NCI-H1436 (cell line): ENCODE measurements around the gene DNHD1.

Experiments
- DNase-seq: peaks from one replicate; lab custom pipeline; 2025; lab: John Stamatoyannopoulos, UW

DNHD1 gene

GRCh38 chr11:6563121-6563619 is 66.1 kb downstream of the DNHD1 start:
- no peak for DNase-seq

GRCh38 chr11:6563667-6564066 is 66.6 kb downstream of the DNHD1 start:
- DNase-seq, result no peak

DNA sequence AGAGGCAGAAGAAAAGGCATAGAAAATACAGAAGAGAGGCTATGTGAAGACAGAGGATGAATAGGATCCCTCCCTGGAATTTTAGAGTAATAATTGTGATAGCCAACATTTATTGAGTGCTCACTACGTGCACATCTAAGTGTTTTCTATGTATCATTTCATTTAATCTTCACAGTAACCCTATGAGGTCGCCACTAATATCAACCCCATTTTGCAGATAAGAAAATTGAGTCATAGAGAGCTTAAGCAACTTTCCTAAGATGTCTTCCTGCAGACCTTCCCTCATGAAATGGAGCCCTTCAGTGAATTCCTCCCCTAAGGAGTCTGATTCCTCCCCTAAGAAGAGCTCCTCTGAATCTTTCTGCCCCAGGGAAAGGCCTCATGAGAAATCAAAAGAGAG is 68.2 kb downstream of the DNHD1 start:
- no peak for DNase-seq

DNA sequence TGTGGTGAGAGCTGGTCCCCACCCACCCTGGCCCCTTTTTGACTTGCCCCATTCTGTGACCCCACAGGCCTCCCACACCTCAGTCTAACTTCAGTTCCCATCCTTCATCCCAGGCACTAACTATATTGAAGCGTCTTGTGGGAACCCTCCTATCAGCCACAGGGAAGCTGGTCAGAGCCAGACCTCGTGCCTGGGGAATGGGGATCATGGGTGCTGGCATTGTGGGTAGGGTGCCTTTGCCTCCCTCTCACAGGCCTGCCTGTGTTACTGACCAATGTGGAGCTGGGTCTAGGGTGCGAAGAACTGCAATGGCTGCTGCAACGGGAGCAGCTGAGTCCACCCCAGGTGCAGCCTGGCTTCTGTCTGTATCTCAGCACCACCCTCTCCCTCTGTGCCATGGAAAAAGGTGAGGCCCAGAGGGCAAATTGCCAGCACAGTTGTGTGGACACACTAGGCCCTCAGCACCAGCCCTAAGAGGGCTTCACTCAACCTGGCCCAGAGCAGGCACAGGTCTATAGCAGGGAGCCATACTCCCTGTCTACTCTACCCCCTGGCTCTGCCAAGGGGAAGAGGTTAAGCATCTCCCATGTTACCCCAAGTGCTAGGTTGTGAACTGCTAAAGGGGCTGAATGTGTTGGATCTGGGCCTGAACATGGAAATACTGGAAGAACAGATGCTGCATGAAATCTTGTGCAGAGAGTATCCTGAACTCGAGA is 69.1 kb downstream of the DNHD1 start:
- DNase-seq, result no peak

DNA sequence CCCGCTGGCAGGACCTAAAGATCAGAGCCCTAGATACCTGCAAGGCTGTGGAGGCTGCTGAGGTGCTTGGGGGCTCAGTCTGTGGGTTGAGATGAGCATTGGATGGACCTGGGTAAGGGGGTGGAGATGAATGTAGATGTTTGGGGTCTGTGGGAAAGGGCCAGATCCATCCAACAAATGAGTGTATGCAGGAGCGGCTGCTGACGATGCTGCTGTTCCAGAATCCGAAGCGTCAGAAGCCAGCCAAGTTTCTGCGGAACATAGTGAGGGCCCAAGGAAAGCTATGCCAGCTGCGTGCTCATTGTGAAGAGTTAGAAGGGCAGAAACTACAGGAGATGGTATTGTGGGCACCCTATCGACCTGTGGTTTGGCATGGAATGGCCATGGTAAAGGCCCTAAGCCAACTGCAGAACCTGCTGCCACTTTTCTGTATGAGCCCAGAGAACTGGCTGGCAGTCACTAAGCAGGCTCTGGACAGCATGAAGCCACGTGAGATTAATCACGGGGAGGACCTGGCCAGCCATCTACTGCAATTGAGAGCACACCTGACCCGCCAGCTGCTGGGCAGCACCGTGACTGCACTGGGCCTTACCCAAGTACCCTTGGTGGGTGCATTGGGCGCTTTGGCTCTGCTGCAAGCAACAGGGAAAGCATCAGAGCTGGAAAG is 69.8 kb downstream of the DNHD1 start:
- DNase-seq, result no peak

- no peak for DNase-seq
Observed at GRCh38 chr11:6567371-6567745, 70.3 kb downstream of the DNHD1 start.

- no peak for DNase-seq
Observed at GRCh38 chr11:6568191-6568918, 71.3 kb downstream of the DNHD1 start.

DNA sequence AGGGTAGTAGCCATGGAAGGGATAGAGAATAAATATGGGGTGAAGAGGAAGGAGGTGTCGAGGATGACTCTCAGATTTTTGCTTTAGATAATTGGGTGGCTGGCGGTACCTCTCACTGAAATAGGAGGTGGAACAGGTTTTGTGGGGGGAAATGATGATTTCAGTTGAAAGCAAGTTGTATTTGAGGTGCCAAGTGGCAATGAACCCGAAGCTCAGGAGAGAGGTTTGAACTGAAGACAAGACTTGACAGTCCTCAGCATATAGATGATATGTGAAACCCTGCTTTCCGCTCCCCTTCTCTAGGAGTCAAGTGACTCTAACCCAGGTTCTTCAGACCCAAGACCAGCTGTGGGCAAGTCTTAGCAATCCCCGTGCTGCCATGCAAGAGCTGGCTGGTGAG is 72.6 kb downstream of the DNHD1 start:
- DNase-seq, result no peak

DNA sequence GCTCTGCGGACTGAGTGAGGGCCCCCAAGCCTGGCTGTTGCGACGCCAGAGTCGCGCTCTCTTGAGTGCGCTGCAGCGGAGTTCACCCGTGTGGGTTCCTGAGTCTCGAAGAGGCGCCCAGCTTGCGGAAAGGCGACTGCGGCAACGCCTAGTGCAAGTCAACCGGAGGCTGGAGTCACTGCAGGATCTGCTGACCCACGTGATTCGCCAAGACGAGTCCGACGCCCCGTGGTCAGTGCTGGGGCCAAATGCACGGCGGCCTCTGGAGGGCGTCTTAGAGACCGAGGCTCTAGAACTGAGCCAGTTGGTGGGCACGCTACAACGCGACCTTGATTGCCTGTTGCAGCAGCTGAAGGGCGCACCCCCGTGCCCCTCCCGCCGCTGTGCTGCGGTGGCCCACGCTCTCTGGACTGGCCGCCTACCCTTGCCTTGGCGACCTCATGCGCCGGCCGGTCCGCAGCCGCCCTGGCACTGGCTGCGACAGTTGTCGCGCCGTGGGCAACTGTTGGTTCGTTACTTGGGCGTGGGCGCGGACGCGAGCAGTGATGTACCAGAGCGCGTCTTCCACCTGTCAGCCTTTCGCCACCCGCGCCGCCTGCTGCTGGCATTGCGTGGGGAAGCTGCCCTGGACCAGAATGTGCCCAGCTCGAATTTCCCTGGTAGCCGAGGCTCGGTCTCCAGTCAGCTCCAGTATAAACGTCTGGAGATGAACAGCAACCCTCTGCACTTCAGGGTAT is 73.8 kb downstream of the DNHD1 start:
- no peak for DNase-seq

DNA sequence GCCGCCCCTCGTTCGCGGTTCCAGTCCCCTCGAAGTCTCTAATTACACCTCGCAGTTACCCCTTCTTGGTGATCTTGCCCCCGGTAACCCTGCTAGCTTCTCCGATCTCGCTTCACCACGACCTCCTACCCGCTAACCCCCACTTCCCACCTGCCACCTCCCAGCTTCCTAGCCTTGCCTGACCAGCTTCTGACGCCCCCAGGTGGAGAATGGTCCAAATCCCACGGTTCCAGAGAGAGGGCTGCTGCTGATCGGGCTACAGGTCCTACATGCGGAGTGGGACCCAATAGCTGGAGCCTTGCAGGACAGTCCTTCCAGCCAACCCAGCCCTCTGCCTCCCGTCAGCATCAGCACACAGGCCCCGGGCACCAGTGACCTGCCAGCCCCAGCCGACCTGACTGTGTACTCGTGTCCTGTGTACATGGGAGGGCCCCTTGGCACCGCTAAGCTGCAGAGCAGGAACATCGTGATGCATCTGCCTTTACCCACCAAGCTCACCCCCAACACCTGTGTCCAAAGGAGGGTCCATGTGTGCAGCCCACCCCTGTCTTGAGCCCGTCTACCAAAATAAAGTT is 74.4 kb downstream of the DNHD1 start:
- DNase-seq, result no peak

GRCh38 chr11:6572215-6572614 is 75.1 kb downstream of the DNHD1 start:
- DNase-seq, result no peak

DNA sequence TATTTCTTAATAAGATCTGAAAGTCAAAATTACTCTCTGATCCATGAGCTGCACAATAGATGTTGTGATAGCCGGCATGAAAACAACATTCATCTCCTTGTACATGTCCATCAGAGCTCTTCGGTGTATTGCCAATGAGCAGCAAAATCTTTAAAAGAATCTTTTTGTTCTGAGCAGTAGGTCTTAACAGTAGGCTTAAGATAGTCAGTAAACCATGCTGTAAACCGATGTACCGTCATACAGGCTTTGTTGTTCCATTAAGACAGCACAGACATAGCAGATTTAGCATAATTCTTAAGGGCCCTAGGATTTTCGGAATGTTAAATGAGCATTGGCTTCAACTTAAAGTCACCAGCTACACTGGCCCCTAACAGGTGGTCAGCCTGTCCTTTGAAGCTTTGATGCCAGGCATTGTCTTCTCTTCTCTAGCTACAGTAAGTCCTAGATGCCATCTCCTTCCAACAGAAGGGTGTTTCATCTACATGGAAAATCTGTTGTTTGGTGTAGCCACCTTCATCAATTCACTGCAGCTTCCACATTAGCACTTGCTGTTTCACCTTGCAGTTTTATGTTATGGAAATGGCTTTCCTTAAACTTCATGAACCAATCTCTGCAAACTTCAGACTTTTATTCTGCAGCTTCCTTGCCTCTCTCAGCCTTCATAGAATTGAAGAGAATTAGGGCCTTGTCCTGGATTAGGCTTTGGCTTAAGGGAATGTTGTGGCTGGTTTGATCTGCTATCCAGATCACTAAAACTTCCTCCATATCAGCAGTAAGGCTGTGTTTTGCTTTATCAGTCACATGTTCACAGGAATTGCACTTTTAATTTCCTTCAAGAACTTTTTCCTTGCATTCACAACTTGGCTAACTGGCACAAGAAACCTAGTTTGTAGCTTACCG is 78.0 kb downstream of the DNHD1 start:
- no peak for DNase-seq

DNA sequence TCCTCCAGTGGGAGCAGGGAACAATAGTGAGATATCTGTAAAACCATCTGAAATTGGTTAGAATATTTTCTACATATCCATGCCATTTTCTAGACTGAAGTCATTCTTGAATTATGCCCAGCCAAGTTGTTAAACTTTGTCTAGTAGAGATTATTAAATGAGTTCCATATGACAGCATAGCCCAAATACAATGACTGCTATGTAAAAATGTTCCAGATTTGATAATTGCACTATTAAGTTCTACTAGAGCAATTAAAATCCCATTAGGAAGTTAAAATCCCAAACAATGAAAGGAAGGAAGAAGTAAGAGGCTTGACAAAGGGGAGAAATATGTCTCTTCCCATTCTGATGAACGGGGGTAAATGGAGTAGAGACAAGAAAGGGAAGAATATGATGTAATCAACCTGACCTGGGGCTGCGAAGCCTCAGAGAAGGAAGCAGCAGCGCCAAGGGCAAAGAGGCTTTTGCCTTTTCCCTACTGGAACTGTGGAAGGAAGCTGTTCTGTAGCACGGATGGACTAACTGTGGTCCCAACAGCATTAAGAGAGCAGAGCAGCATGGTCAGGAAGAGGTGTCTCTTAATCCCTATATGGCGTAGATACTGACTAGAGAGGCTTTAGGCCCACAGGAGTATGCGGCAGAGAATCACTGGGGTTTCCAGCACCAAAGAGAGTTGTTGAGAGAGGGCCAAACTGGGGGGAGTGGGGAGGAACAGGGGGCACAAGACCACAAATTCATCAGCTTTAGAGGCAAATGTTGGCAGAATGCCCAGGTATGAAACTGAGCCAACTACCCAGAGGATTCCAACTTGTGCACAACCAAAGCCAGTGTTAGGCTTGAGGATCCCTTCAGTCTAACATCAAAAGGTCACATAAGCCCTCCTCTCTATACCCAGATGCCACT is 79.6 kb downstream of the DNHD1 start:
- no peak for DNase-seq

GRCh38 chr11:6578134-6578533 is 81.1 kb downstream of the DNHD1 start:
- no peak for DNase-seq

- no peak for DNase-seq
Observed at GRCh38 chr11:6579681-6580080, 82.6 kb downstream of the DNHD1 start.

- no peak for DNase-seq
Observed at GRCh38 chr11:6583584-6583983, 86.5 kb downstream of the DNHD1 start.

GRCh38 chr11:6584528-6584927 is 87.4 kb downstream of the DNHD1 start:
- no peak for DNase-seq

GRCh38 chr11:6586434-6587359 is 89.6 kb downstream of the DNHD1 start:
- DNase-seq, result no peak
